Smooth muscle cell (in vitro differentiated cells): Measurements from ENCODE around the gene NOX5. TPM values are rescaled to one million over a fixed set of nuclear protein-coding genes. Genes with fewer than 3 reads are reported as not detected.

Experiments
- DNase-seq: peaks from one replicate; lab custom pipeline; 2025; ENCODE audit not compliant: unreplicated experiment; lab: John Stamatoyannopoulos, UW
- H2AFZ ChIP-seq: fragments of 200-600 bp; sonication (generic); 2 replicates; pipeline ENCODE4 v1.6.0; 2016; ENCODE audit warnings: antibody characterized with exemption, low read depth, mild to moderate bottlenecking
- H3F3A ChIP-seq: fragments of 200-600 bp; sonication (generic); 2 replicates; pipeline ENCODE4 v1.6.0; 2017; ENCODE audit warnings: antibody characterized with exemption, low read depth
- H3K27ac ChIP-seq: fragments of 200-600 bp; sonication (generic); 2 replicates; pipeline ENCODE4 v1.5.1; 2016; ENCODE audit warnings: low read depth, mild to moderate bottlenecking
- H3K27me3 ChIP-seq: fragments of 200-600 bp; sonication (generic); 2 replicates; pipeline ENCODE4 v1.6.1; 2016; ENCODE audit warnings: low read depth, mild to moderate bottlenecking
- H3K36me3 ChIP-seq: fragments of 200-600 bp; sonication (generic); 2 replicates; pipeline ENCODE4 v1.5.1; 2016; ENCODE audit warnings: low read depth
- H3K4me1 ChIP-seq: fragments of 200-600 bp; sonication (generic); 2 replicates; pipeline ENCODE4 v1.5.1; 2016; ENCODE audit warnings: low read depth
- H3K4me2 ChIP-seq: fragments of 200-600 bp; sonication (generic); 2 replicates; pipeline ENCODE4 v1.6.0; 2016; ENCODE audit warnings: mild to moderate bottlenecking
- H3K4me3 ChIP-seq: fragments of 200-600 bp; sonication (generic); 2 replicates; pipeline ENCODE4 v1.5.1; 2016; ENCODE audit warnings: mild to moderate bottlenecking
- H3K79me2 ChIP-seq: fragments of 200-600 bp; sonication (generic); 2 replicates; pipeline ENCODE4 v1.6.0; 2016; ENCODE audit warnings: low read depth, mild to moderate bottlenecking
- H3K9ac ChIP-seq: fragments of 200-600 bp; sonication (generic); 2 replicates; pipeline ENCODE4 v1.6.0; 2016; ENCODE audit warnings: low read depth
- H3K9me3 ChIP-seq: fragments of 200-600 bp; sonication (generic); replicated peaks from 2 replicates; pipeline ENCODE4 v1.5.1; 2016; ENCODE audit warnings: low read depth
- H4K20me1 ChIP-seq: fragments of 200-600 bp; sonication (generic); 2 replicates; pipeline ENCODE4 v1.6.0; 2016; ENCODE audit warnings: low read depth
- WGBS: methylation state at CpG from one replicate; pipeline ENCODE4 v1.1.7; 2016; ENCODE audit warnings: low lambda C conversion rate; 5-methylcytosine and 5-hydroxymethylcytosine counted together
- polyA plus RNA-seq: library from polyadenylated mRNA; unstranded; fragments of >200 nt; fragmentation: Nextera tagmentation; extraction: Ambion mirVana; gene quantifications from 2 replicates; pipeline ENCODE4 v1.2.1, GENCODE V29; 2016
- total RNA-seq: library from RNA; depleted of rRNA; stranded (reverse); fragments of >200 nt; gene quantifications from 2 replicates; pipeline ENCODE4 v1.2.3, GENCODE V29; 2014
- TF ChIP-seq, protein P1 (sequence below): fragments of 200-600 bp; sonication (generic); IDR thresholded peaks from 2 replicates; pipeline ENCODE4 v1.5.1; 2017; ENCODE audit warnings: borderline replicate concordance, mild to moderate bottlenecking, antibody characterized with exemption; ENCODE audit not compliant: insufficient read depth, poor library complexity, severe bottlenecking

The NOX5 gene, protein sequence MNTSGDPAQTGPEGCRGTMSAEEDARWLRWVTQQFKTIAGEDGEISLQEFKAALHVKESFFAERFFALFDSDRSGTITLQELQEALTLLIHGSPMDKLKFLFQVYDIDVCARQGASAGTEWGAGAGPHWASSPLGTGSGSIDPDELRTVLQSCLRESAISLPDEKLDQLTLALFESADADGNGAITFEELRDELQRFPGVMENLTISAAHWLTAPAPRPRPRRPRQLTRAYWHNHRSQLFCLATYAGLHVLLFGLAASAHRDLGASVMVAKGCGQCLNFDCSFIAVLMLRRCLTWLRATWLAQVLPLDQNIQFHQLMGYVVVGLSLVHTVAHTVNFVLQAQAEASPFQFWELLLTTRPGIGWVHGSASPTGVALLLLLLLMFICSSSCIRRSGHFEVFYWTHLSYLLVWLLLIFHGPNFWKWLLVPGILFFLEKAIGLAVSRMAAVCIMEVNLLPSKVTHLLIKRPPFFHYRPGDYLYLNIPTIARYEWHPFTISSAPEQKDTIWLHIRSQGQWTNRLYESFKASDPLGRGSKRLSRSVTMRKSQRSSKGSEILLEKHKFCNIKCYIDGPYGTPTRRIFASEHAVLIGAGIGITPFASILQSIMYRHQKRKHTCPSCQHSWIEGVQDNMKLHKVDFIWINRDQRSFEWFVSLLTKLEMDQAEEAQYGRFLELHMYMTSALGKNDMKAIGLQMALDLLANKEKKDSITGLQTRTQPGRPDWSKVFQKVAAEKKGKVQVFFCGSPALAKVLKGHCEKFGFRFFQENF
- total RNA-seq (0.04 and 0.22 TPM in 2 replicates), polyA plus RNA-seq (0.16 and 0.50 TPM in 2 replicates)

DNA sequence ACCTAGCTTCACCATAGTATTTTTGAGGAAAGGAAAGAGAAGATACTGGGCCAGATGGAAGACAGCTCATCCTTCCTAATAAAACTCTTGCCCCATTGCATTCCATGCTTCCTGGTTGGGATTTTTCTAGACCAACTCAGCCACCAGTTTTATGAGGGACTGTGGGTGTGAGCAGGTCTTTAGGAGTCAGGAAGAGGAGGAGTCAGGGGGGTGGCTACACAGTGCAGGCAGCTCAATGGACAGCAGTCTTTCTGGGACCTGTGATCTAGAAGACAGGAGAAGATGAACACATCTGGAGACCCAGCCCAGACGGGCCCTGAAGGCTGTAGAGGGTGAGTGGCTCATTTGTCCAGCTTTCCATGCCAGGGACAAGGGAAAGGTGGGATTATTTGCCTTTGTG is at the start of gene NOX5:
TSS of gene NOX5 (plus strand) at position 242 of the 400 bp plus-strand sequence. CDS start at position 283, 41 bp downstream.
- no peaks in the 10 kb centered on the region for H3K27me3 ChIP-seq
- no peaks in the 10 kb centered on the region for H3K4me1 ChIP-seq
- DNase-seq: no peak
- no peaks in the 10 kb centered on the region for H3K9me3 ChIP-seq
- no peaks in the 10 kb centered on the region for H4K20me1 ChIP-seq
- no peak within 1 kb of the TSS for H3K9ac ChIP-seq
- TF ChIP-seq, protein P1, sequence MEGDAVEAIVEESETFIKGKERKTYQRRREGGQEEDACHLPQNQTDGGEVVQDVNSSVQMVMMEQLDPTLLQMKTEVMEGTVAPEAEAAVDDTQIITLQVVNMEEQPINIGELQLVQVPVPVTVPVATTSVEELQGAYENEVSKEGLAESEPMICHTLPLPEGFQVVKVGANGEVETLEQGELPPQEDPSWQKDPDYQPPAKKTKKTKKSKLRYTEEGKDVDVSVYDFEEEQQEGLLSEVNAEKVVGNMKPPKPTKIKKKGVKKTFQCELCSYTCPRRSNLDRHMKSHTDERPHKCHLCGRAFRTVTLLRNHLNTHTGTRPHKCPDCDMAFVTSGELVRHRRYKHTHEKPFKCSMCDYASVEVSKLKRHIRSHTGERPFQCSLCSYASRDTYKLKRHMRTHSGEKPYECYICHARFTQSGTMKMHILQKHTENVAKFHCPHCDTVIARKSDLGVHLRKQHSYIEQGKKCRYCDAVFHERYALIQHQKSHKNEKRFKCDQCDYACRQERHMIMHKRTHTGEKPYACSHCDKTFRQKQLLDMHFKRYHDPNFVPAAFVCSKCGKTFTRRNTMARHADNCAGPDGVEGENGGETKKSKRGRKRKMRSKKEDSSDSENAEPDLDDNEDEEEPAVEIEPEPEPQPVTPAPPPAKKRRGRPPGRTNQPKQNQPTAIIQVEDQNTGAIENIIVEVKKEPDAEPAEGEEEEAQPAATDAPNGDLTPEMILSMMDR: no peak
- WGBS: 15% methylated on average over 1 of the region's 1 CpG
- H3K4me3 ChIP-seq: no peak within 1 kb of the TSS
- H3K36me3 ChIP-seq: no peaks in the 10 kb centered on the region
- no peak within 1 kb of the TSS for H2AFZ ChIP-seq
- H3K27ac ChIP-seq: no peak within 1 kb of the TSS
- peak within 1 kb of the TSS; percentile 65 for H3K4me2 ChIP-seq
- H3F3A ChIP-seq: peaks cover 12% of the 10 kb centered on the region
- H3K79me2 ChIP-seq: no peaks in the 10 kb centered on the region

- Histone ChIP-seq H3K9me3 (no peaks in the 10 kb centered on the region), H4K20me1 (no peaks in the 10 kb centered on the region), H3K27ac (no peak overlapping the region), H3K4me2 (no peak overlapping the region), H3K4me3 (no peak overlapping the region), H3K27me3 (no peaks in the 10 kb centered on the region), H3K79me2 (no peaks in the 10 kb centered on the region), H3F3A (no peaks in the 10 kb centered on the region), H3K9ac (no peak overlapping the region), H2AFZ (no peak overlapping the region), H3K4me1 (no peaks in the 10 kb centered on the region), H3K36me3 (no peaks in the 10 kb centered on the region)
- 89% methylated on average over 5 of the region's 5 CpGs for WGBS
- TF ChIP-seq, protein P1: no peak
- DNase-seq: no peak
Observed at GRCh38 chr15:68966996-68967395, 47.5 kb upstream of the NOX5 start.

- Histone ChIP-seq H3K27ac (no peak overlapping the region), H3K4me3 (no peak overlapping the region), H3K9ac (no peak overlapping the region), H4K20me1 (no peaks in the 10 kb centered on the region), H3K4me2 (no peak overlapping the region), H3K36me3 (no peaks in the 10 kb centered on the region), H3F3A (no peaks in the 10 kb centered on the region), H3K4me1 (no peaks in the 10 kb centered on the region), H3K79me2 (no peaks in the 10 kb centered on the region), H3K9me3 (no peaks in the 10 kb centered on the region), H3K27me3 (no peaks in the 10 kb centered on the region), H2AFZ (no peak overlapping the region)
- no peak for DNase-seq
- TF ChIP-seq, protein P1: no peak
Observed at GRCh38 chr15:68967948-68968347, 46.5 kb upstream of the NOX5 start.

DNA sequence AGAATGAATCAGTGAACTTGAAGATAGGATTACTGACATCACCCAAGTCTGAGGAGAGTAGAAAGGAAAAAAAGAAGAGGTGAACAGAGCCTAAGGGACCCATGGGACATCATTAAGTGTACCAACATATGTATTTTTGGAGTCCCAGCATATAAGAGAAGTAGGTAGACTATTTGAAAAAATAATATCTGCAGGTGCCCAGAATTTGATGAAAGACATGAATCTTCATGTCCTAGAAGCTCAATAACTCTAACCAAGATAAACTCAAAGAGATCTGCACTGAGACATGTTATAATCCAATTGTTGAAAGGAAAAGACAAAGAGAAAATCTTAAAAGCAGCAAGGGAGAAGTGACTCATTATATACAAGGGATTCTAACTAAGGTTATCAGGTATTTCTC is 45.2 kb upstream of the NOX5 start:
- TF ChIP-seq, protein P1: no peak
- H3K27me3 ChIP-seq: no peaks in the 10 kb centered on the region
- no peaks in the 10 kb centered on the region for H3F3A ChIP-seq
- H3K9me3 ChIP-seq: no peaks in the 10 kb centered on the region
- no peak overlapping the region for H3K4me3 ChIP-seq
- no peak for DNase-seq
- no peaks in the 10 kb centered on the region for H3K36me3 ChIP-seq
- no peaks in the 10 kb centered on the region for H4K20me1 ChIP-seq
- H3K9ac ChIP-seq: no peak overlapping the region
- H3K27ac ChIP-seq: no peak overlapping the region
- no peak overlapping the region for H2AFZ ChIP-seq
- H3K79me2 ChIP-seq: no peaks in the 10 kb centered on the region
- no peaks in the 10 kb centered on the region for H3K4me1 ChIP-seq
- H3K4me2 ChIP-seq: no peak overlapping the region
